Endodermal cell (in vitro differentiated cells): Measurements from ENCODE around the gene PAX8. TPM values are rescaled to one million over a fixed set of nuclear protein-coding genes. Genes with fewer than 3 reads are reported as not detected.

Experiments
- DNase-seq: peaks from one replicate; pipeline ENCODE4 v3.0.0-alpha.2; 2017
- H3K27ac ChIP-seq: 2 replicates; pipeline ENCODE4 v1.5.1; 2013; ENCODE audit warnings: mild to moderate bottlenecking, low read depth, low read length, moderate library complexity
- H3K27me3 ChIP-seq: 2 replicates; pipeline ENCODE4 v1.6.1; 2013; ENCODE audit warnings: mild to moderate bottlenecking, low read length, moderate library complexity; ENCODE audit not compliant: insufficient read depth, control insufficient read depth, poor library complexity, severe bottlenecking
- H3K36me3 ChIP-seq: 2 replicates; pipeline ENCODE4 v1.7.0; 2013; ENCODE audit warnings: mild to moderate bottlenecking, low read length, moderate library complexity; ENCODE audit not compliant: control insufficient read depth, insufficient read depth
- H3K4me1 ChIP-seq: one replicate; pipeline ENCODE4 v1.7.0; 2013; ENCODE audit warnings: low read length; ENCODE audit not compliant: control insufficient read depth, insufficient read depth
- H3K4me3 ChIP-seq: 2 replicates; pipeline ENCODE4 v1.5.1; 2013; ENCODE audit warnings: mild to moderate bottlenecking, low read length, moderate library complexity
- H3K9ac ChIP-seq: 2 replicates; pipeline ENCODE4 v1.6.1; 2013; ENCODE audit warnings: mild to moderate bottlenecking, low read length, moderate library complexity; ENCODE audit not compliant: poor library complexity, severe bottlenecking; ENCODE audit errors: extremely low read depth
- H3K9me3 ChIP-seq: 2 replicates; pipeline ENCODE4 v1.6.1; 2013; ENCODE audit warnings: mild to moderate bottlenecking, low read length, moderate library complexity; ENCODE audit not compliant: control insufficient read depth
- H3K27ac Mint-ChIP-seq: 2 replicates; pipeline ENCODE4 v1.8.0; 2020; ENCODE audit warnings: mixed read lengths
- H3K27me3 Mint-ChIP-seq: 2 replicates; pipeline ENCODE4 v1.8.0; 2021; ENCODE audit warnings: mild to moderate bottlenecking, mixed read lengths; ENCODE audit not compliant: insufficient read depth
- H3K36me3 Mint-ChIP-seq: 2 replicates; pipeline ENCODE4 v1.8.0; 2020; ENCODE audit warnings: low read depth, mixed read lengths
- H3K4me1 Mint-ChIP-seq: 2 replicates; pipeline ENCODE4 v1.8.0; 2020; ENCODE audit warnings: mixed read lengths
- H3K4me3 Mint-ChIP-seq: 2 replicates; pipeline ENCODE4 v1.8.0; 2020; ENCODE audit warnings: mild to moderate bottlenecking, moderate library complexity, mixed read lengths
- H3K9me3 Mint-ChIP-seq: 2 replicates; pipeline ENCODE4 v1.8.0; 2020; ENCODE audit warnings: mild to moderate bottlenecking, mixed read lengths
- CTCF ChIP-seq: fragments of 200-600 bp; sonication (generic); conservative IDR thresholded peaks from 2 replicates; pipeline ENCODE4 v1.5.0; 2021; ENCODE audit warnings: antibody characterized with exemption, mild to moderate bottlenecking
- WGBS, 2 experiments: methylation state at CpG; one replicate each; pipeline versions ENCODE4 v1.1.5 to v1.1.7; 2013; ENCODE audit warnings: missing lambda C conversion rate in 2 of 2, mixed read lengths in 1 of 2; ENCODE audit not compliant: insufficient coverage in 1 of 2, insufficient read length in 1 of 2; 5-methylcytosine and 5-hydroxymethylcytosine counted together
- total RNA-seq, 2 donors: library from RNA; stranded (reverse); fragmentation: NEBNext Ultra II Directional in 1 of 2; extraction: Animal tissue kit (Norgen Biotek cat#: 25700) in 1 of 2; gene quantifications; 2 replicates in 1 of 2; 3 replicates in 1 of 2; pipeline ENCODE4 v1.2.1, GENCODE V29; 2021

PAX8 gene
- total RNA-seq, 2 donors from 2014 or later: 0.09 to 0.11 TPM

- H3K27me3 ChIP-seq: no peaks in the 10 kb centered on the region
- Mint-ChIP-seq H3K4me1 (peaks cover 23% of the 10 kb centered on the region), H3K27me3 (peaks cover 5% of the 10 kb centered on the region), H3K36me3 (no peaks in the 10 kb centered on the region), H3K9me3 (no peaks in the 10 kb centered on the region), H3K27ac (no peak overlapping the region), H3K4me3 (no peak overlapping the region)
- no peaks in the 10 kb centered on the region for H3K36me3 ChIP-seq
- H3K4me3 ChIP-seq: no peak overlapping the region
- no peaks in the 10 kb centered on the region for H3K9me3 ChIP-seq
- WGBS, 2 experiments: 95 to 97% methylated on average over 6 to 11 of the region's 11 CpGs
- no peak overlapping the region for H3K27ac ChIP-seq
- no peak for DNase-seq
- no peak overlapping the region for H3K9ac ChIP-seq
- peaks cover 4% of the 10 kb centered on the region for H3K4me1 ChIP-seq
- no peak for TF ChIP-seq CTCF
These were observed 100.5 kb downstream of the PAX8 start for GRCh38 chr2:113178069-113178746.

- 87 to 96% methylated on average over 5 to 6 of the region's 7 CpGs for WGBS, 2 experiments
- Mint-ChIP-seq H3K4me1 (peaks cover 23% of the 10 kb centered on the region), H3K36me3 (no peaks in the 10 kb centered on the region), H3K4me3 (no peak overlapping the region), H3K27me3 (peaks cover 3% of the 10 kb centered on the region), H3K27ac (no peak overlapping the region), H3K9me3 (no peaks in the 10 kb centered on the region)
- no peak for TF ChIP-seq CTCF
- no peaks in the 10 kb centered on the region for H3K27me3 ChIP-seq
- H3K9me3 ChIP-seq: no peaks in the 10 kb centered on the region
- DNase-seq: no peak
- no peak overlapping the region for H3K9ac ChIP-seq
- H3K27ac ChIP-seq: no peak overlapping the region
- no peaks in the 10 kb centered on the region for H3K36me3 ChIP-seq
- peaks cover 3% of the 10 kb centered on the region for H3K4me1 ChIP-seq
- H3K4me3 ChIP-seq: no peak overlapping the region
These were observed 101.9 kb downstream of the PAX8 start for GRCh38 chr2:113176696-113177355.

- Histone ChIP-seq H3K9me3 (no peaks in the 10 kb centered on the region), H3K4me3 (no peak overlapping the region), H3K36me3 (no peaks in the 10 kb centered on the region), H3K9ac (no peak overlapping the region), H3K4me1 (no peaks in the 10 kb centered on the region), H3K27ac (no peak overlapping the region), H3K27me3 (no peaks in the 10 kb centered on the region)
- WGBS, 2 experiments: 86% methylated on average over 10 to 11 of the region's 11 CpGs
- no peaks in the 10 kb centered on the region for H3K36me3 Mint-ChIP-seq
- no peak for DNase-seq
- H3K4me3 Mint-ChIP-seq: no peak overlapping the region
- H3K9me3 Mint-ChIP-seq: no peaks in the 10 kb centered on the region
- peaks cover 3% of the 10 kb centered on the region for H3K27me3 Mint-ChIP-seq
- no peak overlapping the region for H3K27ac Mint-ChIP-seq
- peaks cover 23% of the 10 kb centered on the region for H3K4me1 Mint-ChIP-seq
- TF ChIP-seq CTCF: no peak
These were observed 102.7 kb downstream of the PAX8 start for GRCh38 chr2:113175736-113176695.
